Smooth muscle cell (in vitro differentiated cells): ENCODE data around the gene USP12. TPM values are rescaled to one million over a fixed set of nuclear protein-coding genes. Genes with fewer than 3 reads are reported as not detected.

Source experiments
- DNase-seq: peaks from one replicate; lab custom pipeline; 2025; ENCODE audit not compliant: unreplicated experiment; lab: John Stamatoyannopoulos, UW
- H2AFZ ChIP-seq: fragments of 200-600 bp; sonication (generic); 2 replicates; pipeline ENCODE4 v1.6.0; 2016; ENCODE audit warnings: antibody characterized with exemption, low read depth, mild to moderate bottlenecking
- H3F3A ChIP-seq: fragments of 200-600 bp; sonication (generic); 2 replicates; pipeline ENCODE4 v1.6.0; 2017; ENCODE audit warnings: antibody characterized with exemption, low read depth
- H3K27ac ChIP-seq: fragments of 200-600 bp; sonication (generic); 2 replicates; pipeline ENCODE4 v1.5.1; 2016; ENCODE audit warnings: low read depth, mild to moderate bottlenecking
- H3K27me3 ChIP-seq: fragments of 200-600 bp; sonication (generic); 2 replicates; pipeline ENCODE4 v1.6.1; 2016; ENCODE audit warnings: low read depth, mild to moderate bottlenecking
- H3K36me3 ChIP-seq: fragments of 200-600 bp; sonication (generic); 2 replicates; pipeline ENCODE4 v1.5.1; 2016; ENCODE audit warnings: low read depth
- H3K4me1 ChIP-seq: fragments of 200-600 bp; sonication (generic); 2 replicates; pipeline ENCODE4 v1.5.1; 2016; ENCODE audit warnings: low read depth
- H3K4me2 ChIP-seq: fragments of 200-600 bp; sonication (generic); 2 replicates; pipeline ENCODE4 v1.6.0; 2016; ENCODE audit warnings: mild to moderate bottlenecking
- H3K4me3 ChIP-seq: fragments of 200-600 bp; sonication (generic); 2 replicates; pipeline ENCODE4 v1.5.1; 2016; ENCODE audit warnings: mild to moderate bottlenecking
- H3K79me2 ChIP-seq: fragments of 200-600 bp; sonication (generic); 2 replicates; pipeline ENCODE4 v1.6.0; 2016; ENCODE audit warnings: low read depth, mild to moderate bottlenecking
- H3K9ac ChIP-seq: fragments of 200-600 bp; sonication (generic); 2 replicates; pipeline ENCODE4 v1.6.0; 2016; ENCODE audit warnings: low read depth
- H3K9me3 ChIP-seq: fragments of 200-600 bp; sonication (generic); replicated peaks from 2 replicates; pipeline ENCODE4 v1.5.1; 2016; ENCODE audit warnings: low read depth
- H4K20me1 ChIP-seq: fragments of 200-600 bp; sonication (generic); 2 replicates; pipeline ENCODE4 v1.6.0; 2016; ENCODE audit warnings: low read depth
- CTCF ChIP-seq: fragments of 200-600 bp; sonication (generic); IDR thresholded peaks from 2 replicates; pipeline ENCODE4 v1.5.1; 2017; ENCODE audit warnings: borderline replicate concordance, mild to moderate bottlenecking, antibody characterized with exemption; ENCODE audit not compliant: insufficient read depth, poor library complexity, severe bottlenecking
- WGBS: methylation state at CpG from one replicate; pipeline ENCODE4 v1.1.7; 2016; ENCODE audit warnings: low lambda C conversion rate; 5-methylcytosine and 5-hydroxymethylcytosine counted together
- polyA plus RNA-seq: library from polyadenylated mRNA; unstranded; fragments of >200 nt; fragmentation: Nextera tagmentation; extraction: Ambion mirVana; gene quantifications from 2 replicates; pipeline ENCODE4 v1.2.1, GENCODE V29; 2016
- total RNA-seq: library from RNA; depleted of rRNA; stranded (reverse); fragments of >200 nt; gene quantifications from 2 replicates; pipeline ENCODE4 v1.2.3, GENCODE V29; 2014

Gene USP12
- total and polyA plus RNA-seq, 2 experiments from 2014 or later: 11.3 to 19.9 TPM

DNA sequence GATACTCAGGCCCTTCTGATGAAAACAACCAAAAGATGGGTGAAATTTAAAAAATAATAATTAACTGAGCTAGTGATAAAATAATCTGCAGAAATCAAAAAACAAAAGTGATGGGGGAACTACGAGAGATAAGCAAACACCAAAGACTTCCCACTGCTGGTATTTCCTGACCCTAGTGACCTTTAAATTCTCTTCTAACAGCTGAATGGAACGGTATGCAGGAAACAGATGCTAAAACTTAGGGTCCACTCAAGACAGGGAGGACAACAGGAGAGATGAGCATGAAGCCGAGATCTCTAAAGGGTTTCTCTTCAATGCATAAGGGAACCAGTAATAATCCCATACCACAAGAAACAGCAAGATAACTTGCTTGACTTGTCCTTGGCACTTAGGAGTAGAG, 50.8 kb downstream of the USP12 start:
- Histone ChIP-seq H3K27me3 (no peaks in the 10 kb centered on the region), H3F3A (no peaks in the 10 kb centered on the region), H3K27ac (no peak overlapping the region), H3K9ac (no peak overlapping the region), H3K4me1 (peaks cover 6% of the 10 kb centered on the region), H3K79me2 (peaks cover 85% of the 10 kb centered on the region), H4K20me1 (peaks cover 52% of the 10 kb centered on the region), H2AFZ (no peak overlapping the region), H3K9me3 (no peaks in the 10 kb centered on the region), H3K4me3 (no peak overlapping the region), H3K36me3 (no peaks in the 10 kb centered on the region), H3K4me2 (no peak overlapping the region)
- DNase-seq: no peak
- no peak for TF ChIP-seq CTCF
- WGBS: 54% methylated on average over 3 of the region's 3 CpGs

- whole genome bisulfite sequencing: 81% methylated on average over 3 of the region's 3 CpGs
- Histone ChIP-seq H3K36me3 (no peaks in the 10 kb centered on the region), H3K4me1 (peaks cover 6% of the 10 kb centered on the region), H3K4me3 (no peak overlapping the region), H4K20me1 (peaks cover 52% of the 10 kb centered on the region), H2AFZ (no peak overlapping the region), H3K79me2 (peaks cover 82% of the 10 kb centered on the region), H3K4me2 (no peak overlapping the region), H3F3A (no peaks in the 10 kb centered on the region), H3K27me3 (no peaks in the 10 kb centered on the region), H3K27ac (no peak overlapping the region), H3K9ac (no peak overlapping the region), H3K9me3 (no peaks in the 10 kb centered on the region)
- DNase-seq: no peak
- no peak for TF ChIP-seq CTCF
Measured at GRCh38 chr13:27120011-27120410, 51.6 kb downstream of the USP12 start.

DNA sequence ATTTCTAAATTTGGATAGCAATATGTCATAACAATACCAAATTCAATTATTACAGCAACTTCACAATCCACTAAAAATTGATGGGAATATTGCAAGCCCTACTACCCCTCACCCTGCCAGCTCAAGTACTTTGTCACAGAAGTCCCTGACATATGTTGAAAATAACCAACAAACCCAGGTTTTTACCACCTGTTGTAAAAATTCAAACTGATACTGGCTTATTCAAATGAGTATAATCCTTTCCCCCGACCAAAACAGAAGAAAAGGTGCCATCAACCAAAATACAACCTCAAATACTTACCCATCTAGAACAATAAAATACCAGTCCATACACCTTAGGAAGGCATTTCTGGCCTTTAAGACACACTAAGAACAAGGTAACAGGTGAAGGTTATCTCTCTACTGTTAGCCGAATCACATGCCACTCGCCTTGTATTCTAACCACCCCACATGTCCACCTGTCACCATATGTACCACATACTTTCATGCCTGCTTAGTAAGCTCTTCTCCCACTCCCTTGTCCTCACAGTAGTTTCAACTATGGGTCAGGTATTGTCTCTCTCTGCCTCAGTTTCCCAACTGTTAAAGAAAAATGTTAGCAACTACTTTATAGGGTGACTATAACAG, 53.1 kb downstream of the USP12 start:
- WGBS: 93% methylated on average over 3 of the region's 3 CpGs
- Histone ChIP-seq H3K9ac (no peak overlapping the region), H3K4me2 (no peak overlapping the region), H2AFZ (no peak overlapping the region), H3K36me3 (no peaks in the 10 kb centered on the region), H3K27ac (no peak overlapping the region), H3K4me3 (no peak overlapping the region), H3K9me3 (no peaks in the 10 kb centered on the region), H4K20me1 (peaks cover 56% of the 10 kb centered on the region), H3F3A (no peaks in the 10 kb centered on the region), H3K4me1 (peaks cover 6% of the 10 kb centered on the region), H3K27me3 (no peaks in the 10 kb centered on the region), H3K79me2 (peaks cover 80% of the 10 kb centered on the region)
- TF ChIP-seq CTCF: no peak
- DNase-seq: no peak

DNA sequence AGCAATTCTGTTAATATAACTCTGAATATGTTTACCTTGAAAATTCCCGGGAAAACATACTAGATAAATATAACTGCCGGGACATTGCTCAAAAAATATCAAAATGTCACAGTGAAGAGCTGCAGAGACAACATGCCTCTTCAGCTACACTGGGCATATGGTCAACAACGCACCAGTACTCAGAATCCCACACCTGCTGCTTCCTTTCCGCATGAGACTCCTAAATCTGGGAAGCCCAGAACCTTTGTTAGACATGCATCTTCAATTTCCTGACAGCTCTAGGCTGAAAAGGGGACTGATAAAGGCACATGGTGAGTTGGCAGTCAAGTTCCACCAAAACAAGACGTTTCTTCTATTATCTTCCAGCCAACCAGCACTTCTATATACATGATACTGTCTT, 53.7 kb downstream of the USP12 start:
- Histone ChIP-seq H4K20me1 (peaks cover 60% of the 10 kb centered on the region), H3K27me3 (no peaks in the 10 kb centered on the region), H2AFZ (no peak overlapping the region), H3K4me2 (no peak overlapping the region), H3K4me3 (no peak overlapping the region), H3K36me3 (no peaks in the 10 kb centered on the region), H3K79me2 (peaks cover 81% of the 10 kb centered on the region), H3K27ac (no peak overlapping the region), H3F3A (no peaks in the 10 kb centered on the region), H3K4me1 (peaks cover 6% of the 10 kb centered on the region), H3K9me3 (no peaks in the 10 kb centered on the region), H3K9ac (no peak overlapping the region)
- TF ChIP-seq CTCF: no peak
- 93% methylated on average over 5 of the region's 5 CpGs for WGBS
- DNase-seq: no peak
